Mesenteric fat pad (tissue), 1 donor: Measurements from ENCODE around the gene GRID2. TPM values are rescaled to one million over a fixed set of nuclear protein-coding genes. Genes with fewer than 3 reads are reported as not detected.

Experiments used
- DNase-seq: peaks from one replicate; pipeline ENCODE4 v3.0.0-alpha.2; 2020; ENCODE audit warnings: low spot score
- total RNA-seq: library from RNA; stranded (reverse); fragmentation: NEBNext Ultra II Directional; extraction: Animal tissue kit (Norgen Biotek cat#: 25700); gene quantifications from one replicate; pipeline ENCODE4 v1.2.1, GENCODE V29; 2021
- donor health status: DM: yes; HTN: yes; CAD: no.

GRID2 gene
- total RNA-seq, 1 donor from 2014 or later = not detected

DNA sequence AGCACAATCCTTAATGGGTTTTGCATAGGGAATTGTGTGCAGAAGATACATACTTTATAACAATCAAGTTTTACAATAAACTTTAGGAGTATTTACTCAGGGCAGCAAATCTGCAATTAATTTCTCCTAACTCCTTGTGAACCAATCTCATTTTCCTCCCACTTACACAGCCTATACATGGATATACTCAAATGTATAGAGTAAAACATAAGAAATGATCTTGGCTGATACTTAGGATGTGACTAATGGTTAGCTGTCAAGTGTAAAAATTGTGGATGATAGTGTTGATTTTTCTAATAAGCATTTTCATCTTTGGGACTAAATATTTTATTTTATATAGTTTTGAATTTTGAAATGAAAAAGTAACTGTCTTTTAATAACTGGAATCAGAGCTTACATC is 759.6 kb downstream of the GRID2 start:
- DNase-seq = no peak

- DNase-seq = no peak
Observed at GRCh38 chr4:93065790-93066189, 762.0 kb downstream of the GRID2 start.

DNA sequence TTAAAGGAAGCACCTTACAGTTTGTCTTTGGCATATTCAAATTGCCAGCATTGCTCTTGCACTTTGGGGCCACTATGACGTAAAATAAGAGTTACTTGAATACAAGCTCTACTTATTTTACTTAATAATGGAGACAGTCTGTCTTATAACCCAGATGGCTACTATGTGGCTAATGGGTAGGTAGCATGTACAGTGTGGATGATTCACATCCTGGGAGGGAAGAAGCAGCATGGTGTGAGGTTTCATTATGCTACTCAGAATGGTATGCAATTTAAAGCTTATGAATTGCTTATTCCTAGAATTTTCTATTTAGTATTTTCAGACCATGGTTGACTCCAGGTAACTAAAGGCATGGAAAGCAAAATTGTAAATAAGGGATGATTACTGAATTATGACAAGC is 763.0 kb downstream of the GRID2 start:
- DNase-seq = no peak

- no peak for DNase-seq
Observed at GRCh38 chr4:93072292-93072691, 768.5 kb downstream of the GRID2 start.

DNA sequence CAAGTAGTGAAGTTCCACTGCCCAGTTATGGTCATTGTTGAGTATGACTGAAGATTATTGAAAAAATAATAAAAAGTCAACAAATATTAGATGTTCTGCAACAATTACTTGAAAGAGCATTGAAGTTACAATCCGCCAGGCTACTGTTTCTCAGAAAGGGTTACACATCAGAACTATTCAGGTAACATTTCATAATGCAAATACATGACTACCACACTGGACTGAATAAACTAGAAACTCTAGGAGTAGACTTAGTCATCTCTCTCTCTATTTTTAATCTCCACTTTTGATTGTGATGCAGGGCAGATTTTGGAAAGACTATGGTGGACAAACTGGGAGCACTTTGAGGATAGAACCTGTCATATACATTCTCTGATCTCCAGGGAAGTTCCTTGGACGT is 776.5 kb downstream of the GRID2 start:
- DNase-seq = no peak

DNA sequence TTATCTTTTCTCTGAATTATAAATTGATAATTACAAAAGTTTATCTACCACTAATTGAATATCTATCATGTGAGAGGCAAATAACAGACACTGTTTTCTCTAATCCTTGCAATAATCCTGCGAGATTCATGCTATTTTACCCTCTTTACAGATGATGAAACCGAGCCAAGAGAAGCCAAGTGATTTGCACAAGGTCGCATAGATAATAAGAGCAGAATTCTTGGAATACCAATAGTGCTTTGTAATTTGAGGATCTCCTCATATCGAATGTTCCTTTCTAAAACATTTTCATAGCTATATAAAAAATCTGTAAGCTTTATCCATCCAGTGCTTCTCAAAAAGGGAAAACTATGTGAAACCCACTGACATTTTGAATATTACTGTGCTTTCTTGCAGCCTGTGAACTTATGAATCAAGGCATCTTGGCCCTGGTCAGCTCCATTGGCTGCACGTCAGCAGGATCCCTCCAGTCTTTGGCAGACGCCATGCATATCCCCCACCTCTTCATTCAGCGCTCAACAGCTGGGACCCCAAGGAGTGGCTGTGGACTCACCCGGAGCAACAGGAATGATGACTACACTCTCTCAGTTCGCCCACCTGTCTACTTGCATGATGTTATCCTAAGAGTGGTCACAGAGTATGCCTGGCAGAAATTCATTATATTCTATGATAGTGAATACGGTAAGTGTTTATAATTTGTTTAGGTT is 781.0 kb downstream of the GRID2 start:
- DNase-seq = no peak

DNA sequence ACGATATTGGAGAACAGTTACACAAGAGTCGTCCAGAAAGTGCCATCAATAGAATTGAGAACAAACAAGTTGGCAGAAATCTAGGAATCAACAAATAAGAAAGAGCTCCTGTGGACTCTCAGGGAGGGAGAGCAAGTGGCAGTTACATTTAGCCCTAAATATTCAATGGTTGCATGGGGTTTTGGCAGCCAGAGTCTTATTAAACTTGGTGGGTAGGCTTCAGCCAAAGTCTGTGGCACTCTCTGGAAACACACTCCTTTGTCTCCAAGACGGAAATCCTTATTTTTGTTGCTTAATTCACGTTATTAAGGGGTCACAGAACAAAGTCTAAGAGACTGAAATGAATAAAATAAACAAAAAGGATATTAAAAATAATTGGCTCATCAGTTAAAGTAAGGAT is 782.6 kb downstream of the GRID2 start:
- no peak for DNase-seq

GRCh38 chr4:93092765-93093164 is 789.0 kb downstream of the GRID2 start:
- DNase-seq = no peak

GRCh38 chr4:93103042-93103441 is 799.3 kb downstream of the GRID2 start:
- no peak for DNase-seq

- no peak for DNase-seq
Observed at GRCh38 chr4:93116624-93117023, 812.9 kb downstream of the GRID2 start.

DNA sequence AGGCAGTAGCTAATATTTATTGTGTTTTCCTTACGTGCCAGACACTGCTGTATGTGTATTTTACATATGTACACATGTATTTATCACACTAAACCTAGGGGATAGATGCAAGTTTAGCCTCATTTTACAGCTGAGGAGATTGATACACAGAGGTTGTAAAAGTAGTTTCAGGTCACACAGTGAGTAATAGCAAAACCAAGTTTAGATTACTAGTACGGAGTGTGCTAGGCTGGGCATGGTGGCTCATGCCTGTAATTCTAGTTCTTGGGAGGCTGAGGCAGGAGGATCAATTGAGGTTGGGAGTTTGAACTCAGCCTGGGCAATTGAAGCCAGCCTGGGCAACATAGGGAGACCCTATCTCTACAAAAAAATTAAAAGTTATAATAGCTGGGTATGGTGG is 823.7 kb downstream of the GRID2 start:
- no peak for DNase-seq

GRCh38 chr4:93132631-93133030 is 828.9 kb downstream of the GRID2 start:
- no peak for DNase-seq

GRCh38 chr4:93139118-93139517 is 835.4 kb downstream of the GRID2 start:
- no peak for DNase-seq

- DNase-seq = no peak
Observed at GRCh38 chr4:93143902-93144301, 840.1 kb downstream of the GRID2 start.

DNA sequence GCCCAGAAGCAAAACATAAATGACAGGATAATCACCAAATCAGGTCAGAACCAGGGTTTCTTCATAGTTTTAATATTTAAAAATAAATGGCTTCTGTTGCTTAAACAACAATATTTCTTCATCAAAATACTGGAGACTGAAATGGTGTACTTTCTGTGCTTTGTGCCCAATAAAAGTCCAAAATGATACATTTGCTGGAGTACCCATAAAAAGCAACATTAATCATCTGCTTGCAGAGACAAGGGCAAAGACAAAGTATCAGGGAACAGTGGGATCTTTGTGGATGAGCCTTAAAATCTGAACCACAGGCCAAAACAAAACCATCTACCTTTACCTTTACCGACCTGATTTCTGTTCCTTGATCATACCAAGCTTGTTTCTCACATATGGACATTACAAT is 840.9 kb downstream of the GRID2 start:
- DNase-seq = no peak

- DNase-seq = no peak
Observed at GRCh38 chr4:93147524-93148212, 843.9 kb downstream of the GRID2 start.

- no peak for DNase-seq
Observed at GRCh38 chr4:93152491-93152890, 848.7 kb downstream of the GRID2 start.

GRCh38 chr4:93157986-93158385 is 854.2 kb downstream of the GRID2 start:
- no peak for DNase-seq

DNA sequence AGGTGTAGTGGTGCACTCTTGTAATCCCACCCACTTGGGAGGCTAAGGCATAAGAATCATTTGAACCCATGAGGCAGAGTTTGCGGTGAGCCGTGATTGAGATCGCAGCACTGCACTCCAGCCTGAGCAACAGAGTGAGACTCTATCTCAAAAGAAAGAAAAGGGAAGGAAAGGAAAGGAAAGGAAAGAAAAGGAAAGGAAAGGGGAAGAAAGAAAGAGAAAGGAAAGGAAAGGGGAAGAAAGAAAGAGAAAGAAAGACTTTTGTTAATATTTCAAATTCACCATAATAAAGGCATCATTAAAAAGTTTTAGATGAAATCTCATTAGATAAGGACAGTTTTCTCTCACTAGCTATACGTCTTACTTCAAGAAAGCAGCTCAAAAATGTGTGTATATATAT is 864.3 kb downstream of the GRID2 start:
- DNase-seq = no peak

GRCh38 chr4:93169966-93170365 is 866.2 kb downstream of the GRID2 start:
- no peak for DNase-seq

DNA sequence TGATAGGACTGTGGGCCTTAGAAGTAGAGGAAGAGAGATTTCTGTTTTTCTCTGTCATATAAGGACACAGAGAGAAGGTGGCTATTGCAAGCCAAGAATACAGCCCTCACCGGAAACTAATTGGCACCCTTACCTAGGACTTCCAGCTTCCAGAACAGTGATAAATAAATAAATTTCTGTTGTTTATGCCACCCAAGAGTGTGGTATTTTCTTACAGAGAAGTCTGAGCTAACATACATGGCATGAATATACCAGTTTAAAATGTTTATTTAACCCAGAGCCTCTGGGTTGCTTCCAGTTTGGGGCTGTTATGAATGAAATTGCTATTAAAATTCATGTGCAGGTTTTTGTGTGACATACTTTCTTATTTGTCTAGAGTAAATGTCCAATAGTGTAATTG is 870.8 kb downstream of the GRID2 start:
- no peak for DNase-seq

DNA sequence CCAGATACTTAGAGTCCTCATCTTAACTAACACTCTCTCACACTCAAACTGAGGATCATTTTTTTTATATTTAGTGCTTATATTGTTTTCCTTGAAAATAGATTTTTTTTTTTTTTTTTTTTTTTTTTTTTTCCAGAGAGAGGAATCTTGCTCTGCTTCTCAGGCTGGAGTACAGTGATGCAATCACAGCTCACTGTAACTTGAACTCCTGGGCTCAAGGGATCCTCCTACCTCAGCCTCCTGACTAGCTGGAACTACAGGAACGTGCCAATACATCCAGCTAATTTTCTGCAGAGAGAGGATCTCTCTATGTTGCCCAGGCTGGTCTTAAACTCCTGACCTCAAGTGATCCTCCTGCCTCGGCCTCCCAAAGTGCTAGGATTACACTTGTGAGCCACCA is 874.5 kb downstream of the GRID2 start:
- no peak for DNase-seq

GRCh38 chr4:93179044-93179443 is 875.3 kb downstream of the GRID2 start:
- DNase-seq = no peak
